GM20000 (cell line): ENCODE data around the gene ENPP1.

Experiments
- DNase-seq: peaks from one replicate; pipeline ENCODE4 v3.0.0; 2012; ENCODE audit warnings: low spot score
- TF ChIP-seq, protein P1 (sequence below): IDR thresholded peaks from 2 replicates; pipeline ENCODE4 v1.5.1; 2012; ENCODE audit warnings: mild to moderate bottlenecking, control low read depth; ENCODE audit errors: extremely low read depth, missing control alignments

Gene ENPP1

DNA sequence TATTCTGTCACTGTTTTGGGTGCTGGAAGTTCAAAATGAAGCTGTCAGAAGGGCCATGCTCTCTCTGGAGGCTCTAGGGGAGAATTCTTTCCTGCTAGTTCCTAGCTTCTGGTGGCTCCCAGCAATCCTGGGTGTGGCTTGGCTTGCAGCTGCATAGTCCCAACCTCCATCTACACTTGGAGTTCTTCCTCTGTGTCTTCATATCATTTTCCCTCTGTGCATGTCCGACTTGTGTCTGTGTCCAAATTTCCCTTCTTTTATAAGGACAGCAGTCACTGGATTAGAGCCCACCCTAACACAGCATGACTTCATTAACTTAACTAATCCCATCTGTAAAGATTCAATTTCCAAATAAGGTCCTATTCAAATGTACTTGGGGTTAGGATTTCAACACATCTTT is 23.3 kb upstream of the ENPP1 start:
- DNase-seq, result no peak
- TF ChIP-seq, protein P1, sequence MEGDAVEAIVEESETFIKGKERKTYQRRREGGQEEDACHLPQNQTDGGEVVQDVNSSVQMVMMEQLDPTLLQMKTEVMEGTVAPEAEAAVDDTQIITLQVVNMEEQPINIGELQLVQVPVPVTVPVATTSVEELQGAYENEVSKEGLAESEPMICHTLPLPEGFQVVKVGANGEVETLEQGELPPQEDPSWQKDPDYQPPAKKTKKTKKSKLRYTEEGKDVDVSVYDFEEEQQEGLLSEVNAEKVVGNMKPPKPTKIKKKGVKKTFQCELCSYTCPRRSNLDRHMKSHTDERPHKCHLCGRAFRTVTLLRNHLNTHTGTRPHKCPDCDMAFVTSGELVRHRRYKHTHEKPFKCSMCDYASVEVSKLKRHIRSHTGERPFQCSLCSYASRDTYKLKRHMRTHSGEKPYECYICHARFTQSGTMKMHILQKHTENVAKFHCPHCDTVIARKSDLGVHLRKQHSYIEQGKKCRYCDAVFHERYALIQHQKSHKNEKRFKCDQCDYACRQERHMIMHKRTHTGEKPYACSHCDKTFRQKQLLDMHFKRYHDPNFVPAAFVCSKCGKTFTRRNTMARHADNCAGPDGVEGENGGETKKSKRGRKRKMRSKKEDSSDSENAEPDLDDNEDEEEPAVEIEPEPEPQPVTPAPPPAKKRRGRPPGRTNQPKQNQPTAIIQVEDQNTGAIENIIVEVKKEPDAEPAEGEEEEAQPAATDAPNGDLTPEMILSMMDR, result no peak

DNA sequence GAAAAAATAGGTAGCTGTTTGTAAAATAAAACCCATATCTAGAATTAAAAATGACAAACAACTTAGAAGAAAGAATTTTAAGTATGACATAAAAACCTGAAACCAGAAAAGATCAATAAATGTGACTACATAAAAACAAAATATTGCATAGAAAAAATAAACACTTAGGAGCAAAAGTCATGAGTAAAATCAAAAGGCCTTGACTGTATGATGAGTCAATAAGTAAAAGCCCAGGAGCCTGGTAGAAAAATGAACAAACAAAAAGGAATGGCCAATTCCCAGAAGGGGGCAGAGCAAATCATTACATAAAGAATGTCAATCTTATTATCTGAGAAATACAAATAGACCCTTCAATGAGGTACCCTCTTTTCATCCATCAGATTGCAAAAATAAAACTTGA is 20.7 kb upstream of the ENPP1 start:
- TF ChIP-seq, protein P1, result no peak
- DNase-seq, result no peak

DNA sequence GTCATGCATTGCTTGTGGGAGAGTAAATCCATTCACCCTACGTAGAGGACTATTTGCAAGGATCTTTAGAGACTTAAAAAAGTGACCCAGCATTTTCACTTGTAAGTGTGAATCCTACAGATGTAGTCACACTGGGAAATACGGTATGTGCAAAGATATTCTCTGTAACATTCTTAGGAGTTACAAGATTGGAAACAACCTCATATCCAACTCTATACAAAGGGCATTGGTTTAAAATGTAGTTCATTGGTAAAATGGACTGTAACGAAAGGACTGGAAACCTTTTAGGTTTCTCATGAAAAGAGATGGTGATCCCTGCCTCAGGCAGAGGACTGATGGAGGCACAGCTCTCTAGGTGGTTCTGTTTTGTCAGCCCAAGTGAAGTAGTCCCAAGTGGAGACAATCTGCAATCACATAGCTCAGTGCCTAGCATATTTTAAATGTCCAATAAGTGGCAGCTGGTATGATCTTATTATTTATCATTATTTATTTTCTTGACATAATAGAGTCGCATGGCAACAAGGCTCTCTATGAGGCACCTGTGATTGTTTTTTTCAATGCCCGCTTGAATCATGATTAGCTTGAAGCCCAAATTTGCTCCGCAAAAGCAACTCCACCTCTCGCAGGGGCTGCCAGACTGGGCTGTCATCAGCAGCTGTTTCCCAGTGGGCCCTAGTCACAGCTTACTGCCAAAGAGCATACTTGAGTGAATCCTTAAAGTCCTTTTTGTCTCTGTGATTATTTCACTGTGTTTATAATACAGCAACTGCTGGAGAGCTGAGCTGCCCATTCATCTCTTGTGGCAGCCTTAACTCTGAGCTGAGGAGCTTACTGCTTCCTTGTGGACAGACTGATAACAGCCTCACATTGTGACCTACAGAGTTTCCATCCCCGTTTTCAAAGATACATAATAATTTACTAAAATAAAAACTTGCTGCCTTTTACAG is 19.8 kb upstream of the ENPP1 start:
- no peak for DNase-seq
- TF ChIP-seq, protein P1, result no peak

DNA sequence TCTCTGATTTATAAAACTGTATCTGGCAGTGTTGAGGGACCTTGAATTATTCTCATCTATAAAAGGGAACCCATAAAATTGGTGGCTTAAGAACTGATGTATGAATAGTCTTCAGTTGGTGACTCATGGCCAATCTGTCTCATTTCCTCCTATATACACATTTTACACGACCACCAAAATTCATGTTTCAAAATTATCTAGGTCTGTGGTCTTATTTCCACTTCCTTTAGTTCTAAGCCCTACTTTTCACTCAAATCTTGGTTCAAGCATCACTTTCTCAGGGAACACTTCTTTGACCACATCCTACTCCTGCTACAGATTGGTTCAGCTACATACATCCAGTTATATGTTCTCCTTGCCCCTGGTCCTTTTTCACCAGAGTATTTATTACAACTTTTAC is 18.6 kb upstream of the ENPP1 start:
- TF ChIP-seq, protein P1, result no peak

DNA sequence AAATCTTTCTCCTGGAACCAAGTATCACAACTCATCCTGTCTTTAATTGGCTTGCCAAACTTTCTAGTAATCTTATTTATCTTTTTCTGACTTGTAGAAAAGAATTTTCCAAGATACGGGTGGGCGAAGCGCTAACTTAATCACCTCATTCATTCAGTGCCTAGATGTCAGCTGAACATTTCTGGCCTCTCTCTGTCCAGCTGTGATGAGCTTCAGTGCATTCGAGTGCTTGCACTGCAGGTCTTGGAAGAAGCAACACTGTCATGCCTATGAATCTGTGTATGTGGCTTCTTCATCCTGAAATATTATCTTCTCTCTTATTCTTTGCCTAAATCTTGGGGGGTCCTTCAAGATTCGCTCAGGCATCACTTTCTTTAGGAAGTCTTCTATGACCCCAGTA is 16.3 kb upstream of the ENPP1 start:
- no peak for DNase-seq
- TF ChIP-seq, protein P1, result no peak

More for the DNA sequence above, 18.6 kb upstream of the ENPP1 start:
- DNase-seq, result no peak

- DNase-seq, result no peak
- TF ChIP-seq, protein P1, result no peak
Measured at GRCh38 chr6:131792091-131792496, 15.7 kb upstream of the ENPP1 start.

DNA sequence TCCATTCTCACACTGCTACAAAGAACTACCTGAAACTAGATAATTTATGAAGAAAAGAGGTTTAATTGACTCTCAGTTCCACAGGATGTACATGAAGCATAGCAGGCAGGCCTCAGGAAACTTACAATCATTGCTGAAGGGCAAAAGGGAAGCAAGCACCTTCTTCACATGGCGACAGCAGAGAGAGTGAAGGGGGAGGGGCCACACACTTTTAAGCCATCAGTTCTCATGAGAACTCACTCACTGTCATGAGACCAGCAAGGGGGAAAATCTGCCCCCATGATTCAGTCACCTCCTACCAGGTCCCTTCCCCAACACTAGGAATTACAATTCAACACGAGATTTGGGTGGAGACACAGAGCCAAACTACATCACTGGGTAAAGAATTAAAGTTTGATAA is 12.5 kb upstream of the ENPP1 start:
- TF ChIP-seq, protein P1, result no peak
- DNase-seq, result no peak
